ENCODE data around the gene REEP1. TPM values are rescaled to one million over a fixed set of nuclear protein-coding genes. Genes with fewer than 3 reads are reported as not detected.

The REEP1 gene
- total and polyA plus RNA-seq, 2 of the 13 experiments (the other 11 are each of a cell fraction or from before 2014, with no cell fraction given), result 0.27 TPM; not detected in 1

DNA sequence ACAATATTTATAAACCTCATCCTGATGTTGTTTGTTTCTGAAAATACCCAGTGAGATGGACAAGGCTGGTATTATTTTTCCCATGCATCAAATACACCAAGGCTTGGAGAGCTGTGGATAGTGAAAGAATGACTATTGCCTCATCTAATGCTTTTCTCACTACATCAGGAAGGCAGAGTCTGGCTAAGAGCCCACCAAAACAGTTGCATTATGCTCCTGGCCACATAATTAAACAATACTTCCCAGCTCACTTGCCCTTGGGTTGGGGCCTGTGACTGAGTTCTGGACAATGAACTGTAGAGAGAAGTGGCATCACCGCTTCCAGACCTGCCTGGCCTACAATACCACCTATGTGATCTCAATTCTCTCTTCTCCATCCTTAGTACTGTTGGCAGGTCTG lies 46.4 kb upstream of the REEP1 start:
- H4K20me1 ChIP-seq (ENCODE audit: insufficient read depth, low read length), result no peaks in the 10 kb centered on the region
- H3K79me2 ChIP-seq (ENCODE audit: insufficient read depth, low read length), result no peaks in the 10 kb centered on the region
- FAIRE-seq (no peak), DNase-seq (ENCODE audit: low spot score) (no peak), ATAC-seq (no peak)
- CTCF ChIA-PET (ENCODE audit: low intra/inter-chr PET ratio, low total read pairs), result no interaction called here
- intact Hi-C loops (cut with micrococcal nuclease; ENCODE audit: unreplicated experiment), result no loop called here
- no peaks in the 10 kb centered on the region for H3K9me3 ChIP-seq (ENCODE audit: low read length)
- WGBS (ENCODE audit: low lambda C conversion rate), result 27% methylated on average over 1 of the region's 1 CpG
- H2AFZ ChIP-seq (ENCODE audit: low read length), result no peak overlapping the region
- POLR2A ChIA-PET, result no interaction called here
- H3K4me1 ChIP-seq (ENCODE audit: insufficient read depth, low read length), result no peaks in the 10 kb centered on the region
- H3K27ac ChIP-seq (ENCODE audit: extremely low read length, insufficient read depth, low read length), result no peak overlapping the region
- H3K36me3 ChIP-seq (replicated peaks in 1 of 2; ENCODE audit: control insufficient read depth in 1 of 2, insufficient read depth in 2 of 2, low read length in 2 of 2), result no peaks in the 10 kb centered on the region
- no peak overlapping the region for H3K4me3 ChIP-seq (replicated peaks in 1 of 3; ENCODE audit: insufficient read depth in 1 of 3, low read depth in 2 of 3, low read length in 3 of 3)
- no TSS peak for BruUV-seq (replicated peaks)
- H3K4me2 ChIP-seq (ENCODE audit: low read depth, low read length), result no peak overlapping the region
- in situ Hi-C loops (cut with HindIII; ENCODE audit: extremely low pct_ligation_motif_present, low pct_unique_long_range_greater_than_20kb), result no loop called here
- no peak overlapping the region for H3K9ac ChIP-seq (ENCODE audit: insufficient read depth, low read depth, low read length)
- H3K27me3 ChIP-seq (ENCODE audit: control insufficient read depth in 1 of 2, insufficient read depth in 2 of 2, low read length in 2 of 2), result no peaks in the 10 kb centered on the region
- TF ChIP-seq SMC3 (IDR thresholded peaks at IDR 0.05; ENCODE audit: low read length) (no peak), GABPB1 (CRISPR knock-in tag; IDR thresholded peaks at IDR 0.05) (no peak), HOXA9 (CRISPR knock-in tag; IDR thresholded peaks at IDR 0.05; ENCODE audit: borderline replicate concordance) (no peak), ZNF143 (CRISPR knock-in tag; IDR thresholded peaks at IDR 0.05) (no peak), HMGXB4 (CRISPR knock-in tag; IDR thresholded peaks at IDR 0.05; ENCODE audit: borderline replicate concordance in 1 of 2, low read depth in 1 of 2) (no peak), ZBTB7A (CRISPR knock-in tag; IDR thresholded peaks at IDR 0.05) (no peak), ZNF589 (CRISPR knock-in tag; conservative IDR thresholded peaks at IDR 0.05) (no peak), E2F5 (CRISPR knock-in tag; conservative IDR thresholded peaks at IDR 0.05) (no peak), ZFP37 (CRISPR knock-in tag; IDR thresholded peaks at IDR 0.05; ENCODE audit: borderline replicate concordance) (no peak)
- TF ChIP-seq, protein P1, sequence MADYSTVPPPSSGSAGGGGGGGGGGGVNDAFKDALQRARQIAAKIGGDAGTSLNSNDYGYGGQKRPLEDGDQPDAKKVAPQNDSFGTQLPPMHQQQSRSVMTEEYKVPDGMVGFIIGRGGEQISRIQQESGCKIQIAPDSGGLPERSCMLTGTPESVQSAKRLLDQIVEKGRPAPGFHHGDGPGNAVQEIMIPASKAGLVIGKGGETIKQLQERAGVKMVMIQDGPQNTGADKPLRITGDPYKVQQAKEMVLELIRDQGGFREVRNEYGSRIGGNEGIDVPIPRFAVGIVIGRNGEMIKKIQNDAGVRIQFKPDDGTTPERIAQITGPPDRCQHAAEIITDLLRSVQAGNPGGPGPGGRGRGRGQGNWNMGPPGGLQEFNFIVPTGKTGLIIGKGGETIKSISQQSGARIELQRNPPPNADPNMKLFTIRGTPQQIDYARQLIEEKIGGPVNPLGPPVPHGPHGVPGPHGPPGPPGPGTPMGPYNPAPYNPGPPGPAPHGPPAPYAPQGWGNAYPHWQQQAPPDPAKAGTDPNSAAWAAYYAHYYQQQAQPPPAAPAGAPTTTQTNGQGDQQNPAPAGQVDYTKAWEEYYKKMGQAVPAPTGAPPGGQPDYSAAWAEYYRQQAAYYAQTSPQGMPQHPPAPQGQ (CRISPR knock-in tag; IDR thresholded peaks at IDR 0.05; ENCODE audit: borderline replicate concordance), result no peak
- TF ChIP-seq, protein P2, sequence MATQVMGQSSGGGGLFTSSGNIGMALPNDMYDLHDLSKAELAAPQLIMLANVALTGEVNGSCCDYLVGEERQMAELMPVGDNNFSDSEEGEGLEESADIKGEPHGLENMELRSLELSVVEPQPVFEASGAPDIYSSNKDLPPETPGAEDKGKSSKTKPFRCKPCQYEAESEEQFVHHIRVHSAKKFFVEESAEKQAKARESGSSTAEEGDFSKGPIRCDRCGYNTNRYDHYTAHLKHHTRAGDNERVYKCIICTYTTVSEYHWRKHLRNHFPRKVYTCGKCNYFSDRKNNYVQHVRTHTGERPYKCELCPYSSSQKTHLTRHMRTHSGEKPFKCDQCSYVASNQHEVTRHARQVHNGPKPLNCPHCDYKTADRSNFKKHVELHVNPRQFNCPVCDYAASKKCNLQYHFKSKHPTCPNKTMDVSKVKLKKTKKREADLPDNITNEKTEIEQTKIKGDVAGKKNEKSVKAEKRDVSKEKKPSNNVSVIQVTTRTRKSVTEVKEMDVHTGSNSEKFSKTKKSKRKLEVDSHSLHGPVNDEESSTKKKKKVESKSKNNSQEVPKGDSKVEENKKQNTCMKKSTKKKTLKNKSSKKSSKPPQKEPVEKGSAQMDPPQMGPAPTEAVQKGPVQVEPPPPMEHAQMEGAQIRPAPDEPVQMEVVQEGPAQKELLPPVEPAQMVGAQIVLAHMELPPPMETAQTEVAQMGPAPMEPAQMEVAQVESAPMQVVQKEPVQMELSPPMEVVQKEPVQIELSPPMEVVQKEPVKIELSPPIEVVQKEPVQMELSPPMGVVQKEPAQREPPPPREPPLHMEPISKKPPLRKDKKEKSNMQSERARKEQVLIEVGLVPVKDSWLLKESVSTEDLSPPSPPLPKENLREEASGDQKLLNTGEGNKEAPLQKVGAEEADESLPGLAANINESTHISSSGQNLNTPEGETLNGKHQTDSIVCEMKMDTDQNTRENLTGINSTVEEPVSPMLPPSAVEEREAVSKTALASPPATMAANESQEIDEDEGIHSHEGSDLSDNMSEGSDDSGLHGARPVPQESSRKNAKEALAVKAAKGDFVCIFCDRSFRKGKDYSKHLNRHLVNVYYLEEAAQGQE (IDR thresholded peaks at IDR 0.05; ENCODE audit: borderline replicate concordance in 1 of 2, low read depth in 1 of 2, low read length in 2 of 2), result no peak
